T47D (cell line): ENCODE results near the gene KCNMA1.

Source experiments
- DNase-seq, 2 experiments: peaks; one replicate each; pipeline versions ENCODE4 v3.0.0 to v3.0.0-alpha.2; 2011 to 2012; ENCODE audit warnings: low read depth in 1 of 2, low spot score in 1 of 2
- JUND ChIP-seq: IDR thresholded peaks from 2 replicates; pipeline ENCODE4 v1.6.1; 2012; ENCODE audit warnings: low read depth
- in situ Hi-C: cut with HindIII; loops from 2 replicates; pipeline ENCODE4 v1.10.0; 2016; ENCODE audit warnings: low sequenced_read_pairs, low pct_unique_long_range_greater_than_20kb

Gene KCNMA1

DNA sequence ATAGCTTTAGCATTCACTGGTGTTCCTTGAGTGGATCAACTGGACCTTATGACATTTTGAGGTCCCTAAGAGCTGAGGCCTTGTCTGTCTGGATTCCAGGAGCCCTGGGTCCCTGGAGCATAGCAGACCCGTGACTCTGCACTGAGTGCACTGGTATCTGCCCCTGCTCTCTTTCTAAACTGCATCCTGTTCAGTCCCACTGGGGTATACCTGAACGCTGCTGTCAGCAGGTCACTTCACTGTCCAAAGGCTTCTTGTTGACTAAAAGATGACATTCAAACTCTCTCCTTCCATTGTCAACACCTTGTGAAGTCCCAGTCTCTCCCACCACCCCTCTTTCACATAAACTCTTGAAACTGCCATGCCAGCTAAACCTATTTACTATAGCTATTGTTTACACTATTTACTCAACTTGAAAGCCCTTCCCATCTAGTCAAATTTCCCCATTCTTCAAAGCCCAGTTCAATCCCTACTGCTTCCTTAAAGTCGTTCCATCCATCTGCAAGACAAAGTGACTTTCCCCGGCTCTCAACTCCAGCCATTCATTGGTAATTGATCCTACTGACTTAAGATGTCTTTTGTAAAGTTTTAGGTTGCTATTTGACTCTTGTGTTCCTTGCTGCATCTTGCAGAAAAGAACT lies 523.3 kb downstream of the KCNMA1 start:
- TF ChIP-seq JUND, result no peak
- in situ Hi-C loops, result no loop called here

DNA sequence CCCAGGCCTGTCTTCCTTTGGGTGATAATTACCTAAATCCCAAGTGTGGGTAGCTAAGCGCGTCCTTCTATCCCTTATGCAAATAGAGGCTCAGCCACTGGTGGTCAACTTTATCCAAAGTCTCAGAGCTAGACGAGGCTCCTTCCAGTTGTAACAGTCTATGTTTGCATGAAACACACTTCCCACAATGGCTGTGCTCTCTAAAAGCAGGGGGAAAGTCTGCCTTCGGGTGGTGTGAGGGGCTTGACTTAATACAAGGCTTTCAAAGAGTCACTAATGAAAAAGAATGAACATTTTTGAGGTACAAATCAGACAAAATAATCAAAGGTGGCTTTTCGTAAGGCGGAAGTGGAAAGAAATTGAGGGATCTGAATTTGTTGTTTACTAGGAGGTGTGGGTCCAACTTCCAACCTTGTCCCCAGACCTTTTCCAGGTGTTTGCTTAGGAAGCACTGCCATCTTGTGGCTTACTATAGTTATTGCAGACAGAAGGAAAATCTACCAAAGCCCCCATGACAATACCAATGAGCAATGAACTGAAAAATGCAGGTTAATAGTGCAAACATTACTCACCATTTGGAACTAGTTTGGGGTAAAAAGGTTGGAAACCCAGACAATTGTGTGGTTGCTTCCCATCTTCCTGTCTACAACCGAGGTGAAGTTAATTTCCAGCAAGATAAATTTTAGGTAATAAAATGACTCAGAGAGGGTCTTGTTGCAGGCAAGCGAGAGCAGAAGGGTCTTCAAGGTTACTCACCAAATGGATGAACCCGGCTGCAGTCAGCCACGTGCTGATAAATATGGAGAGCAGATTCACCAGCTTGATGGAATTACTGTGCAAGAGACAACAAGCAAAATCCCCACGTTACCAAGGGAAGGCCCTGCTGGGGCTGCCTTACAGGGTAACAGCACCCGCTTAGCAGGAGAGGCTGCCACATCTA lies 525.7 kb downstream of the KCNMA1 start:
- peak; percentile 69 to 70 for DNase-seq
- in situ Hi-C loops, result no loop called here
- TF ChIP-seq JUND, result no peak

More for the DNA sequence above, 523.3 kb downstream of the KCNMA1 start:
- no peak for DNase-seq

DNA sequence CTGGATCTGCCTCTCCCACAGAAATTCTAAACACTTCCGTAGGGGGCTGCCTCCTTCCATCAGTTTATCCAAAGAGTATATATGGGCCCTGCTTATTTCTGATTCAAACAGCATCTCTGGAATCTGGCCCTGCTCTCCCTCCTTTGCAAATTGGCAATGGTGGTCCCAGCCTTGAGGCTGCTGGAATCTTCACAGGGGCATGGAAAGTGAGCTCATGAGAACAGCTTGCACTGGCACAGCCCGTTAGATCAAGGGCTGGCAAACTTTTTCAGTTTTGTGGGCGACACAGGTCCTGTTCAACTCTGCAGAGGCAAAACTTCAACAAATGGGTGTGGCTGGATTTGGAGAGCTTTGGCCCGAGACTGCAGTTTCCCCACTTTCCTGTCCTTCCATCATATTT lies 526.9 kb downstream of the KCNMA1 start:
- TF ChIP-seq JUND, result no peak
- no peak for DNase-seq
- in situ Hi-C loops, result no loop called here

DNA sequence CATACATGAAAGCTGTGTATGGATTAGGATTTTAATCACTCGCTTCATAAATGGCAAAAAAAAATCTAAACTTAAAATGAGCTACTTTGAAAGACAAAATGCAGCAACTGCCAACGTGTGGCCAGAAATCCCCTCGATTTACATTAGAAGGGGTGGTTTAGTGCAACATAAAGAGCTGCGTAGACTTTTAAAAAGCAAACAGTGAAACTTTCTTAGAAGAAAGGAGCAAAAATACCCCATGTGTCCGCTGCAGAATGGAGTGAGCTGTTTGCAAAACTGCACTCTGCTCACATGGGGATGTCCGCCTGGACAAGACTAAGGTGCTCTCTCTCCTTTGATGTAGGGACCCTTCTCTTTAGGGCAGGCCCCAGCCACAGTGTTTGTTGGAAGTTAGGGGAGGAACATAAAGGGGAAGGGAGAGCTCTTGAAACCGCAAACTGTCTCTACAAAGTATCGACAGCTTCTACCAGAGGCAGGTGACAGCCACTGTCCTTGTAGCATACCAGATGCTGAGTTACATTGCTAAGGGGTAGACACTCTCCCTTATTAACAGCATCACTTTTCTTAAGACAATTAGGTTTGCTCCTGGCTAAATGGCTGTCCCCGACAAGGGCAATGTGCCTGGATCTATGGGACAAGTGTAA lies 528.1 kb downstream of the KCNMA1 start:
- TF ChIP-seq JUND, result no peak
- DNase-seq, result no peak
- in situ Hi-C loops, result no loop called here

DNA sequence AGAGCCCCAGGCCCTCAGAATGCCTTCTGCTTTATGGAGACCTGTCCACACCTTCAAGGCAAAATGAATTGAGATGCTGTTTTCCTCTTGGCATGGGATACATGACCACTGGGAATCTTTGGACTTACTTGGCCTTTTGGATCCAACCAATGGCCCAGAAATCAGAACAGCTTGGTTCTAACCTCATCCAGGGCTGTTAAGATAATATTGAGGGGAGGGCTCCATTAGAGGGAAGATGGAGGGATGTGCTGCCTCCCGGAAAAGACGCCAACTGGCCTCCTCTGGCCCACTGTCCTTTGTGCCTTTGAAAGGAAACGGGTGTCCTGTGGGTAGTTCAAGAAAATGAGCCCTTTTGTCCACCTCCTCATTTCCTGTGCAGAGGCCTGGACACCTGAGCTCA lies 530.9 kb downstream of the KCNMA1 start:
- DNase-seq, result no peak
- in situ Hi-C loops, result no loop called here
- no peak for TF ChIP-seq JUND

DNA sequence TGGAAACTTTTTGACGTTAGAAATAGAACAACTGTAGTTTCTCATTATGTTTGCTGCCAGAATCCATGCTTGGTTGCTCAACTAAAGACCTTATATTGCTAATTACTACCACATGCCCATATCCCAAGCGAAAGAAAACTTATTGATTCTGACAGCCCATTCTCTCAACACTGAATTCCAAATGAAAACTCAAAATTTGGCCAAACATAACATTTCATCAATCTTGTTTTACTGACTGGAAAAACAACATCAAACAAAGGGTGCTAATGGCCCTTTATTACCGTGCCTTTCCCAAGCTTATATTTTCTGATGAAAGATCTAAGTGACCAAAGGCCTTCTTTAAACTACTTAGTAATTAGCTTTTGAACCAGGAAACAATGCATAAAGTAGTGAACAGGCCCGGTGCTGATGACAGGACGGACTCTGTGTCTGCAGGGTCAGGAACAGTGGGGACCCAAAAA lies 531.8 kb downstream of the KCNMA1 start:
- in situ Hi-C loops, result no loop called here
- no peak for TF ChIP-seq JUND
- no peak for DNase-seq

DNA sequence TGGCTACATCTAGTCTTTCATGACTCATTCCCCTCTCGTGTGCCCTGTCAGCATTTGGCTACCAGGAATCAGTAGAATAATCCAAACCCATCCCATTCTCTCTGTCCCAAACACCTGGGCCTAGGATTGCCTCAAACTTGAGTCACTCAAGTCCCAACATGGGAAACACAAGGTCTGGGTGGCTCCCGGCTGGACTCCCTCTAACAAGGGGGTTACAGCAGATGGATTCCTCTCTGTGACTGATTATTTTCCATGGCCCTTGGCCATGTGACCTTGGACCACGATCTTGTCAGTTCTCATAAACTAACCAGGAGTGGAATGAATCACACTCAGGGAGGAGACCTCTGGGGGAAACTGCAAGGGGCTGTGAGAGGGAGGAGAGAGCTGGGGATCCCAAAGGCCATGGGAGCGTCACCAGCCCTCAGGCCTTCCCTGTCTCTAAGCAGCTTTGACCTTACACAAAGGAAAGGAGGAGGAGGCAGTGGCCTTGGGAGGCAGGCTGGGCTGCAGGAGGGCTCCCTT lies 533.1 kb downstream of the KCNMA1 start:
- in situ Hi-C loops, result no loop called here
- DNase-seq, result no peak
- TF ChIP-seq JUND, result no peak

DNA sequence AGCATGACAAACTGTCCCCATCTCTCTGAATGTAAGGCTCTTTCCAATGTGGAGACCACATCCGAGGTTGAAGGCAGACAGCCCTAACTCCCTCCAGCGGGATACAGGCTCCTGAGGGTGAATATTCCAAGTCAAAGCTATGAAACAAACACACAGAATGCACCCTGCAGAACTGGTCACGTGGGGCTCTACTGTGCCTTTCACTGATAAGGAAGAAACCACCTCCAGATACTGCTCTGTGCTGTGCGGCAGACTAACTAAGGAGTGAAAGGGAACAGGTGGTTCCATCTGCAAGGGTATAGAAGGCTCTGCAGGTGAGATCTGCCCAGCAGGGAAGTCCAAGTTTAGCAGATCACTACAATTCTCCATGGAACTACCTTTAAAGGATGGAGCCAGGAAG lies 534.4 kb downstream of the KCNMA1 start:
- DNase-seq, result no peak
- TF ChIP-seq JUND, result no peak
- in situ Hi-C loops, result no loop called here

DNA sequence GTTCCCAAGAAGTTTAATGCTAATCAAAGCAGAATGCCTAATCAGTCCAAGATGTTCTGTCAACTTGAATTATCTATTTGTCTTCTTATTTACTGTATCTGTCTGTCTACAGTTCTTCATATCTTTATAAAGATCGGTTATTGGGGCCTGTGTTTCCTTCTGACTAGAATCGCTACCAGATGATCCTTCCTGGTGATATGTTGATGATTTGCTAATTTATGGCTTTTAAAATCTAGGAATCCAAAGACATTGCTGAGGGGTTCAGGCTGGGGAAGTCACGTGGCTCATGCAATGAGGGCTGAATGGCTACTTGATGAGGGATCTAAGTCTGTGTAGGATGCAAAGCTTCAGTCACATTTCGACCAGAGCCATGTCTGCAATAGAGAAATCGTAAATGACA lies 536.3 kb downstream of the KCNMA1 start:
- TF ChIP-seq JUND, result no peak
- in situ Hi-C loops, result no loop called here
- no peak for DNase-seq

DNA sequence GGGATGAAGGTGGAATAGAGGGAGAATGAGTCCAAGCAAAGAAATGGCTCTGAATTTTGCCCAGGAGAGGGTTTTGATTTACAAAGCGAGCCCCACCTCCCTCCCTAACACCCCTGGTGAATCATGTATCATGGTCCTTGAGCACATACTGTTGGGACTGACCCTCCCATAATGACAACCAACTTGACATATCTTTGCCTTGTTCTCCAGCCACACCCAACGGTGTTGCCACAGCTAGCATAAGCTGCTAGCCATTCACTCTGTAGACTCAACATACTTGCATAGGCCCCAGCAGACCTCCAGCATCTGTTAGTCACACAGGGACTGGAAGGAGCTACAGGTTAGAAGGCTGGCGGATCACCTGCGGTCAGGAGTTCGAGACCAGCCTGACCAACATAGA lies 538.5 kb downstream of the KCNMA1 start:
- TF ChIP-seq JUND, result no peak
- in situ Hi-C loops, result no loop called here
- DNase-seq, result no peak

DNA sequence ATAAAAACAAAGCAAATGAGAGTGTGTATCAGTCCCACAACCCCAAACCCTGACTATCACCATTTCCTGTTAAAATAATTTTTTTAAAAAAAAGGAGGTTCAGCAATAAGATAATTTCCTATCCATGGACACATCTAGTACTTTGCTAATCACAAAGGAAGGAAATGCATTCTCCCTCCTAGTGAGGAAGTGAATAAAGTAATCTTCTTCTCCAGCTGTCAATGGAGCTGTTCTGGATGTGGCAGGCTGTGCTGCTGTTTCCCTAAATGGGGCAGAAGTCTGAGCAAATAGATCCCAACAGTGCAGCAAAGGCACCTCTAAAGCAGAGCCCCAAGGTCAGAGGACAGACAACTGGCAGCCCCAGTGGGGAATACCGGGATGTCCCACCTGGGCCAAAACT lies 540.0 kb downstream of the KCNMA1 start:
- no peak for DNase-seq
- in situ Hi-C loops, result no loop called here
- no peak for TF ChIP-seq JUND

DNA sequence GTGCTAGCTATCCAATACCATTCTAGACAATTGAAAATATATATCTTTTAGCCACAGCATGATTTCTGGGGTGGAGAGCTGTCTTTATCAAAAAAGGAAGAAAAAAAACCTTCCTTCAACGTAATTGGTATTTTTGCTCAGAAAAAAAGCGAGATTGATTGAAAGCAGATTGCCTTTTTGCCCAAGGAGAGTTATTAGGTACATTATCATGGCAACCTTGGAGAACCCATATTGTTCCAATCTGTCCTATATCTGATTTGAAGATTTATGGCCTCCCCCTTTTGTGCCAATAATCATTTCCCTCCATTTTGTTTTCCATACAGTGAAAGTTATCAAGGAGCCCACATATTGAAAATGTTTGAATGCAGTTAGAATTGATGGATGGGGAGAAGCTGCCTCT lies 544.5 kb downstream of the KCNMA1 start:
- in situ Hi-C loops, result no loop called here
- no peak for DNase-seq
- no peak for TF ChIP-seq JUND
